ENCODE results near the gene NRXN3. TPM values are rescaled to one million over a fixed set of nuclear protein-coding genes. Genes with fewer than 3 reads are reported as not detected.

NRXN3 gene
- total and polyA plus RNA-seq, 2 donors (not counting 1 experiment from before 2014, with no cell fraction given) = not detected

- TF ChIP-seq CTCF (IDR thresholded peaks at IDR 0.05) = no peak
- no peak for TF ChIP-seq EZH2 (IDR thresholded peaks at IDR 0.05; ENCODE audit: borderline replicate concordance, insufficient read depth, low read depth, low read length, poor library complexity, severe bottlenecking)
- H3K4me3 ChIP-seq (ENCODE audit: control extremely low read depth in 1 of 5, extremely low read depth in 1 of 5, insufficient read depth in 1 of 5, low read depth in 2 of 5, low read length in 4 of 5) = no peak overlapping the region
- H3K27ac Mint-ChIP-seq = no peak overlapping the region
- no peaks in the 10 kb centered on the region for H3K27me3 ChIP-seq (replicated peaks in 1 of 4; ENCODE audit: control extremely low read depth in 1 of 4, control insufficient read depth in 3 of 4, insufficient read depth in 4 of 4, low read length in 3 of 4)
- H3K4me3 Mint-ChIP-seq = no peak overlapping the region
- DNase-seq (no peak), ATAC-seq (ENCODE audit: low read depth) (no peak)
- no peak overlapping the region for H2AFZ ChIP-seq (ENCODE audit: insufficient read depth, low read depth, low read length, poor library complexity, severe bottlenecking)
- POLR2A ChIA-PET = no interaction called here
- intact Hi-C loops (cut with micrococcal nuclease) = no loop called here
- no peaks in the 10 kb centered on the region for H3K27me3 Mint-ChIP-seq
- H3K36me3 ChIP-seq (replicated peaks in 1 of 2; ENCODE audit: control extremely low read depth in 1 of 2, control insufficient read depth in 1 of 2, extremely low read depth in 1 of 2, insufficient read depth in 2 of 2, low read length in 1 of 2) = no peaks in the 10 kb centered on the region
- no peaks in the 10 kb centered on the region for H3K79me2 ChIP-seq (ENCODE audit: control insufficient read depth, insufficient read depth, low read length)
- H3K4me1 ChIP-seq (ENCODE audit: control insufficient read depth in 2 of 2, insufficient read depth in 2 of 2, low read length in 2 of 2) = no peaks in the 10 kb centered on the region
- H3K4me2 ChIP-seq (replicated peaks; ENCODE audit: low read depth, low read length, poor library complexity, severe bottlenecking) = no peak overlapping the region
- CTCF ChIA-PET = no interaction called here
- H3K27ac ChIP-seq (ENCODE audit: low read length in 2 of 2) = no peak overlapping the region
- H3K9me3 Mint-ChIP-seq (ENCODE audit: insufficient read depth) = no peaks in the 10 kb centered on the region
- 100% methylated on average over 1 of the region's 5 CpGs for WGBS (ENCODE audit: insufficient coverage)
- no peaks in the 10 kb centered on the region for H3K4me1 Mint-ChIP-seq
- no peaks in the 10 kb centered on the region for H4K20me1 ChIP-seq (ENCODE audit: control insufficient read depth, insufficient read depth, low read length, poor library complexity, severe bottlenecking)
- no peaks in the 10 kb centered on the region for H3K9me3 ChIP-seq (ENCODE audit: control extremely low read depth in 1 of 3, control insufficient read depth in 2 of 3, insufficient read depth in 1 of 3, low read length in 2 of 3)
- no peak overlapping the region for H3K9ac ChIP-seq (ENCODE audit: low read length)
These were observed 1500.6 kb downstream of the NRXN3 start for GRCh38 chr14:79670811-79671210.

GRCh38 chr14:79680087-79680486, 1509.9 kb downstream of the NRXN3 start:
- Mint-ChIP-seq H3K4me3 (no peak overlapping the region), H3K27me3 (no peaks in the 10 kb centered on the region)
- intact Hi-C loops (cut with micrococcal nuclease) = no loop called here

More at GRCh38 chr14:79680087-79680486, 1509.9 kb downstream of the NRXN3 start:
- H3K4me1 Mint-ChIP-seq = no peaks in the 10 kb centered on the region
- 71% methylated on average over 4 of the region's 5 CpGs for WGBS (ENCODE audit: insufficient coverage)
- ChIA-PET POLR2A (no interaction called here), CTCF (no interaction called here)
- H3K9me3 ChIP-seq (ENCODE audit: control extremely low read depth in 1 of 3, control insufficient read depth in 2 of 3, insufficient read depth in 1 of 3, low read length in 2 of 3) = no peaks in the 10 kb centered on the region
- H3K9me3 Mint-ChIP-seq (ENCODE audit: insufficient read depth) = no peaks in the 10 kb centered on the region
- TF ChIP-seq CTCF (IDR thresholded peaks at IDR 0.05) (no peak), EZH2 (IDR thresholded peaks at IDR 0.05; ENCODE audit: borderline replicate concordance, insufficient read depth, low read depth, low read length, poor library complexity, severe bottlenecking) (no peak)
- no peaks in the 10 kb centered on the region for H3K79me2 ChIP-seq (ENCODE audit: control insufficient read depth, insufficient read depth, low read length)
- no peak overlapping the region for H3K4me3 ChIP-seq (ENCODE audit: control extremely low read depth in 1 of 5, extremely low read depth in 1 of 5, insufficient read depth in 1 of 5, low read depth in 2 of 5, low read length in 4 of 5)
- no peak for ATAC-seq (ENCODE audit: low read depth)
- no peak overlapping the region for H3K27ac Mint-ChIP-seq
- H3K27me3 ChIP-seq (replicated peaks in 1 of 4; ENCODE audit: control extremely low read depth in 1 of 4, control insufficient read depth in 3 of 4, insufficient read depth in 4 of 4, low read length in 3 of 4) = no peaks in the 10 kb centered on the region
- no peaks in the 10 kb centered on the region for H3K36me3 ChIP-seq (replicated peaks in 1 of 2; ENCODE audit: control extremely low read depth in 1 of 2, control insufficient read depth in 1 of 2, extremely low read depth in 1 of 2, insufficient read depth in 2 of 2, low read length in 1 of 2)
- no peak for DNase-seq
- H3K27ac ChIP-seq (ENCODE audit: low read length in 2 of 2) = no peak overlapping the region
- H3K4me2 ChIP-seq (replicated peaks; ENCODE audit: low read depth, low read length, poor library complexity, severe bottlenecking) = no peak overlapping the region
- H4K20me1 ChIP-seq (ENCODE audit: control insufficient read depth, insufficient read depth, low read length, poor library complexity, severe bottlenecking) = no peaks in the 10 kb centered on the region
- H3K4me1 ChIP-seq (ENCODE audit: control insufficient read depth in 2 of 2, insufficient read depth in 2 of 2, low read length in 2 of 2) = no peaks in the 10 kb centered on the region
- no peak overlapping the region for H3K9ac ChIP-seq (ENCODE audit: low read length)
- H2AFZ ChIP-seq (ENCODE audit: insufficient read depth, low read depth, low read length, poor library complexity, severe bottlenecking) = no peak overlapping the region
